GM12878 (cell line): Measurements from ENCODE around the gene COQ4. TPM values are rescaled to one million over a fixed set of nuclear protein-coding genes. Genes with fewer than 3 reads are reported as not detected.

ENCODE experiments used
- ATF3 ChIP-seq: IDR thresholded peaks from 2 replicates; pipeline ENCODE4 v1.6.1; 2011; ENCODE audit warnings: low read depth, mild to moderate bottlenecking, low read length, moderate library complexity, borderline replicate concordance; ENCODE audit errors: extremely low read depth
- BRCA1 ChIP-seq: IDR thresholded peaks from 2 replicates; pipeline ENCODE4 v1.6.1; 2011; ENCODE audit warnings: low read depth, low read length, improper control_type of control experiment
- CBX3 ChIP-seq: fragments of 200-600 bp; sonication (generic); IDR thresholded peaks from 2 replicates; pipeline ENCODE4 v1.6.1; 2016; ENCODE audit warnings: low read depth, borderline replicate concordance
- EED ChIP-seq: sonication (generic); IDR thresholded peaks from 2 replicates; pipeline ENCODE4 v1.6.1; 2016; ENCODE audit warnings: antibody characterized with exemption, low read depth
- HDAC6 ChIP-seq: fragments of 200-600 bp; sonication (generic); IDR thresholded peaks from one replicate; pipeline ENCODE4 v1.8.0; 2017; ENCODE audit warnings: antibody characterized with exemption; ENCODE audit not compliant: unreplicated experiment
- IRF3 ChIP-seq: fragments of 450-650 bp; IDR thresholded peaks from 2 replicates; pipeline ENCODE4 v1.6.1; 2014; ENCODE audit warnings: mild to moderate bottlenecking
- MYB ChIP-seq: fragments of 150-350 bp; IDR thresholded peaks from 2 replicates; pipeline ENCODE4 v1.6.1; 2014; ENCODE audit warnings: mild to moderate bottlenecking, low read depth, low read length, borderline replicate concordance
- NRF1 ChIP-seq: conservative IDR thresholded peaks from 2 replicates; pipeline ENCODE4 v1.6.1; 2011; ENCODE audit warnings: mild to moderate bottlenecking, low read depth, low read length, improper control_type of control experiment
- RAD21 ChIP-seq: IDR thresholded peaks from 2 replicates; pipeline ENCODE4 v1.6.1; 2011; ENCODE audit warnings: mild to moderate bottlenecking, low read depth, low read length, moderate library complexity; ENCODE audit not compliant: insufficient read depth
- RFX5 ChIP-seq: IDR thresholded peaks from 2 replicates; pipeline ENCODE4 v1.6.1; 2011; ENCODE audit warnings: low read depth, low read length, improper control_type of control experiment
- SIX5 ChIP-seq: IDR thresholded peaks from 2 replicates; pipeline ENCODE4 v1.6.1; 2011; ENCODE audit warnings: mild to moderate bottlenecking, low read depth, low read length, moderate library complexity; ENCODE audit not compliant: severe bottlenecking
- SMARCA5 ChIP-seq: fragments of 450-650 bp; IDR thresholded peaks from 2 replicates; pipeline ENCODE4 v1.6.1; 2017; ENCODE audit warnings: mild to moderate bottlenecking
- SUPT20H ChIP-seq: IDR thresholded peaks from 2 replicates; pipeline ENCODE4 v1.6.1; 2011; ENCODE audit warnings: low read depth, mild to moderate bottlenecking, low read length, moderate library complexity, borderline replicate concordance; ENCODE audit not compliant: control insufficient read depth
- TCF3 ChIP-seq: IDR thresholded peaks from 2 replicates; pipeline ENCODE4 v1.6.1; 2012; ENCODE audit warnings: low read depth, mild to moderate bottlenecking, low read length, borderline replicate concordance; ENCODE audit not compliant: insufficient read depth
- ZSCAN29 ChIP-seq: fragments of 450-650 bp; IDR thresholded peaks from 2 replicates; pipeline ENCODE4 v1.6.1; 2017; ENCODE audit warnings: mild to moderate bottlenecking, moderate library complexity
- polyA plus RNA-seq, 11 experiments: library from polyadenylated mRNA; depleted of rRNA in 4 of 11; unstranded in 6 of 11; stranded (reverse) in 5 of 11; fragments of >200 nt; fragmentation: Nextera tagmentation in 4 of 11; fragmentation: Illumina TruSeq in 1 of 11; extraction: Ambion mirVana in 4 of 11; extraction: Trizol in 1 of 11; gene quantifications; 1 replicate in 1 of 11; 2 replicates in 10 of 11; pipeline versions ENCODE4 v1.2.1 to v1.2.3, GENCODE V29; 2011 to 2016; ENCODE audit warnings: inconsistent platforms in 2 of 11, missing spikeins in 2 of 11, low read depth in 1 of 11
- total RNA-seq, 4 experiments: library from RNA; depleted of rRNA in 3 of 4; stranded (reverse); fragments of >200 nt in 3 of 4; fragmentation: Illumina TruSeq in 1 of 4; extraction: Trizol in 1 of 4; gene quantifications; 2 replicates each; pipeline versions ENCODE4 v1.2.1 to v1.2.3, GENCODE V29; 2013 to 2021
- TF ChIP-seq, protein P1 (sequence below): fragments of 450-650 bp; IDR thresholded peaks from 2 replicates; pipeline ENCODE4 v1.6.1; 2018; ENCODE audit warnings: mild to moderate bottlenecking, low read depth, moderate library complexity; ENCODE audit not compliant: partially characterized antibody
- TF ChIP-seq, protein P2 (sequence below): fragments of 450-650 bp; IDR thresholded peaks from 2 replicates; pipeline ENCODE4 v1.6.1; 2017; ENCODE audit warnings: low read depth, mild to moderate bottlenecking, moderate library complexity
- TF ChIP-seq, protein P3 (sequence below): IDR thresholded peaks from 2 replicates; pipeline ENCODE4 v1.6.1; 2012; ENCODE audit warnings: improper control_type of control experiment, low read depth, low read length; ENCODE audit not compliant: insufficient replicate concordance

The COQ4 gene
- total and polyA plus RNA-seq, 10 of the 15 experiments (the other 5 are each of a cell fraction or from before 2014, with no cell fraction given) = 3.8 to 64.1 (median 38.6) TPM

DNA sequence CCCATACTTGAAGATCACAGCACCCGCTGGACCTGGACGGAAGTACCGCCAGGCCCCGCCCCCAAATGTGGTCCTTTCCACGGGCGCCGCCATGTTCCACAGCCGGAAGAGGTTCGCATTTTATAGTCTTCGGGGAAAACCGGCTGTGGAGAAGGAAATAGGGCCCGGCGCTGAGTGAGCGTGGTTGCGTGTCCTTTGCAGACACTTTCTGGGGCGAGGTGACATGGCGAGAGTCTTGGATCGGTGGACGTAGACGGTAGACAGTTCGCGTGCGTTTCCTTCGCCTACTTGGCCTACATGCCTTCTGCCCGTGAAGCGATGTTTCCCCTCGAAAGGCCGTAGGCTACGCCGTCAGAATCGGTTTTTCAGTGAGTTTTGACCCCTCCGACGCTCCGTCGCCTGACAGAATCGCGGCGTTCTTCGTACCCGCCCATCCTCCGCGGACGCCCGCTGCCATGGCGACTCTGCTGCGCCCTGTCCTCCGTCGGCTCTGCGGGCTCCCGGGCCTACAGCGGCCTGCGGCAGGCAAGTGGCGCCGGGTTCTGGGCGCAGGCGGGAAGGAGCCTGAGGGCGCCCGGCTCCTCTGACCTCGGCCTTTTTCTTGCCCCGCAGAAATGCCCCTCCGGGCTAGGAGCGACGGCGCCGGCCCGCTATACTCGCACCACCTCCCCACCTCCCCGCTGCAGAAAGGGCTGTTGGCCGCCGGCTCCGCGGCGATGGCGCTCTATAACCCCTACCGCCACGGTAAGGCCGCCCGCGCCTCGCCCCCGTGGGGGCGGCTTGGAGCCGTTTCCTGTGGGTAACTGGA is at the start of gene COQ4, which contains the start of gene TRUB2 (continued):
- no peak for TF ChIP-seq SUPT20H
- TF ChIP-seq RFX5 = no peak
- TF ChIP-seq SIX5 = peak; percentile 84
- peak; percentile 50; the same call in 1 of the 2 replicates for TF ChIP-seq IRF3
- TF ChIP-seq NRF1 = no peak
- no peak for TF ChIP-seq CBX3
- TF ChIP-seq, protein P1, sequence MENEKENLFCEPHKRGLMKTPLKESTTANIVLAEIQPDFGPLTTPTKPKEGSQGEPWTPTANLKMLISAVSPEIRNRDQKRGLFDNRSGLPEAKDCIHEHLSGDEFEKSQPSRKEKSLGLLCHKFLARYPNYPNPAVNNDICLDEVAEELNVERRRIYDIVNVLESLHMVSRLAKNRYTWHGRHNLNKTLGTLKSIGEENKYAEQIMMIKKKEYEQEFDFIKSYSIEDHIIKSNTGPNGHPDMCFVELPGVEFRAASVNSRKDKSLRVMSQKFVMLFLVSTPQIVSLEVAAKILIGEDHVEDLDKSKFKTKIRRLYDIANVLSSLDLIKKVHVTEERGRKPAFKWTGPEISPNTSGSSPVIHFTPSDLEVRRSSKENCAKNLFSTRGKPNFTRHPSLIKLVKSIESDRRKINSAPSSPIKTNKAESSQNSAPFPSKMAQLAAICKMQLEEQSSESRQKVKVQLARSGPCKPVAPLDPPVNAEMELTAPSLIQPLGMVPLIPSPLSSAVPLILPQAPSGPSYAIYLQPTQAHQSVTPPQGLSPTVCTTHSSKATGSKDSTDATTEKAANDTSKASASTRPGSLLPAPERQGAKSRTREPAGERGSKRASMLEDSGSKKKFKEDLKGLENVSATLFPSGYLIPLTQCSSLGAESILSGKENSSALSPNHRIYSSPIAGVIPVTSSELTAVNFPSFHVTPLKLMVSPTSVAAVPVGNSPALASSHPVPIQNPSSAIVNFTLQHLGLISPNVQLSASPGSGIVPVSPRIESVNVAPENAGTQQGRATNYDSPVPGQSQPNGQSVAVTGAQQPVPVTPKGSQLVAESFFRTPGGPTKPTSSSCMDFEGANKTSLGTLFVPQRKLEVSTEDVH = peak; percentile 95
- no peak for TF ChIP-seq MYB
- no peak for TF ChIP-seq HDAC6
- no peak for TF ChIP-seq BRCA1
- TF ChIP-seq EED = no peak
- no peak for TF ChIP-seq RAD21
- TF ChIP-seq SMARCA5 = no peak
- TF ChIP-seq ATF3 = no peak
- TF ChIP-seq, protein P2, sequence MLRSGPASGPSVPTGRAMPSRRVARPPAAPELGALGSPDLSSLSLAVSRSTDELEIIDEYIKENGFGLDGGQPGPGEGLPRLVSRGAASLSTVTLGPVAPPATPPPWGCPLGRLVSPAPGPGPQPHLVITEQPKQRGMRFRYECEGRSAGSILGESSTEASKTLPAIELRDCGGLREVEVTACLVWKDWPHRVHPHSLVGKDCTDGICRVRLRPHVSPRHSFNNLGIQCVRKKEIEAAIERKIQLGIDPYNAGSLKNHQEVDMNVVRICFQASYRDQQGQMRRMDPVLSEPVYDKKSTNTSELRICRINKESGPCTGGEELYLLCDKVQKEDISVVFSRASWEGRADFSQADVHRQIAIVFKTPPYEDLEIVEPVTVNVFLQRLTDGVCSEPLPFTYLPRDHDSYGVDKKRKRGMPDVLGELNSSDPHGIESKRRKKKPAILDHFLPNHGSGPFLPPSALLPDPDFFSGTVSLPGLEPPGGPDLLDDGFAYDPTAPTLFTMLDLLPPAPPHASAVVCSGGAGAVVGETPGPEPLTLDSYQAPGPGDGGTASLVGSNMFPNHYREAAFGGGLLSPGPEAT = peak; percentile 99
- TF ChIP-seq TCF3 = 0 out of 2 replicates have a peak, but pooled peaks have one; percentile 16
- peak; percentile 96 for TF ChIP-seq ZSCAN29
- TF ChIP-seq, protein P3, sequence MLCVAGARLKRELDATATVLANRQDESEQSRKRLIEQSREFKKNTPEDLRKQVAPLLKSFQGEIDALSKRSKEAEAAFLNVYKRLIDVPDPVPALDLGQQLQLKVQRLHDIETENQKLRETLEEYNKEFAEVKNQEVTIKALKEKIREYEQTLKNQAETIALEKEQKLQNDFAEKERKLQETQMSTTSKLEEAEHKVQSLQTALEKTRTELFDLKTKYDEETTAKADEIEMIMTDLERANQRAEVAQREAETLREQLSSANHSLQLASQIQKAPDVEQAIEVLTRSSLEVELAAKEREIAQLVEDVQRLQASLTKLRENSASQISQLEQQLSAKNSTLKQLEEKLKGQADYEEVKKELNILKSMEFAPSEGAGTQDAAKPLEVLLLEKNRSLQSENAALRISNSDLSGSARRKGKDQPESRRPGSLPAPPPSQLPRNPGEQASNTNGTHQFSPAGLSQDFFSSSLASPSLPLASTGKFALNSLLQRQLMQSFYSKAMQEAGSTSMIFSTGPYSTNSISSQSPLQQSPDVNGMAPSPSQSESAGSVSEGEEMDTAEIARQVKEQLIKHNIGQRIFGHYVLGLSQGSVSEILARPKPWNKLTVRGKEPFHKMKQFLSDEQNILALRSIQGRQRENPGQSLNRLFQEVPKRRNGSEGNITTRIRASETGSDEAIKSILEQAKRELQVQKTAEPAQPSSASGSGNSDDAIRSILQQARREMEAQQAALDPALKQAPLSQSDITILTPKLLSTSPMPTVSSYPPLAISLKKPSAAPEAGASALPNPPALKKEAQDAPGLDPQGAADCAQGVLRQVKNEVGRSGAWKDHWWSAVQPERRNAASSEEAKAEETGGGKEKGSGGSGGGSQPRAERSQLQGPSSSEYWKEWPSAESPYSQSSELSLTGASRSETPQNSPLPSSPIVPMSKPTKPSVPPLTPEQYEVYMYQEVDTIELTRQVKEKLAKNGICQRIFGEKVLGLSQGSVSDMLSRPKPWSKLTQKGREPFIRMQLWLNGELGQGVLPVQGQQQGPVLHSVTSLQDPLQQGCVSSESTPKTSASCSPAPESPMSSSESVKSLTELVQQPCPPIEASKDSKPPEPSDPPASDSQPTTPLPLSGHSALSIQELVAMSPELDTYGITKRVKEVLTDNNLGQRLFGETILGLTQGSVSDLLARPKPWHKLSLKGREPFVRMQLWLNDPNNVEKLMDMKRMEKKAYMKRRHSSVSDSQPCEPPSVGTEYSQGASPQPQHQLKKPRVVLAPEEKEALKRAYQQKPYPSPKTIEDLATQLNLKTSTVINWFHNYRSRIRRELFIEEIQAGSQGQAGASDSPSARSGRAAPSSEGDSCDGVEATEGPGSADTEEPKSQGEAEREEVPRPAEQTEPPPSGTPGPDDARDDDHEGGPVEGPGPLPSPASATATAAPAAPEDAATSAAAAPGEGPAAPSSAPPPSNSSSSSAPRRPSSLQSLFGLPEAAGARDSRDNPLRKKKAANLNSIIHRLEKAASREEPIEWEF = no peak
